Measurements from ENCODE around the gene GABRA5. TPM values are rescaled to one million over a fixed set of nuclear protein-coding genes. Genes with fewer than 3 reads are reported as not detected.

The GABRA5 gene
- polyA plus RNA-seq, 1 donor (not counting 4 experiments of a cell fraction or from before 2014, with no cell fraction given) = 0.03 TPM

- H4K20me1 ChIP-seq (ENCODE audit: control insufficient read depth, extremely low read depth, insufficient read depth, low read length) = no peaks in the 10 kb centered on the region
- H3K9me3 ChIP-seq (ENCODE audit: control insufficient read depth, low read depth, low read length) = no peaks in the 10 kb centered on the region
- H3K9ac ChIP-seq (ENCODE audit: control insufficient read depth, extremely low read depth, insufficient read depth, low read length) = no peak overlapping the region
- no peak overlapping the region for H3K4me3 ChIP-seq (ENCODE audit: control insufficient read depth in 2 of 3, extremely low read depth in 1 of 3, insufficient read depth in 2 of 3, low read depth in 1 of 3, low read length in 3 of 3)
- H3K9me1 ChIP-seq (ENCODE audit: control insufficient read depth, extremely low read depth, insufficient read depth, low read length) = no peaks in the 10 kb centered on the region
- H3K36me3 ChIP-seq (ENCODE audit: control insufficient read depth in 2 of 2, extremely low read depth in 1 of 2, insufficient read depth in 2 of 2, low read length in 2 of 2) = no peaks in the 10 kb centered on the region
- peak overlapping the region; percentile 1 for H3K4me2 ChIP-seq (ENCODE audit: control insufficient read depth, extremely low read depth, insufficient read depth, low read depth, low read length)
- dilution Hi-C loops (cut with MboI; ENCODE audit: extremely low pct_ligation_motif_present, low sequenced_read_pairs) = no loop called here
- TF ChIP-seq CTCF (optimal IDR thresholded peaks at IDR 0.05 in 1 of 3, IDR thresholded peaks at IDR 0.05 in 1 of 3, conservative IDR thresholded peaks at IDR 0.05 in 1 of 3; ENCODE audit: extremely low read depth in 1 of 3, insufficient read depth in 2 of 3, low read length in 3 of 3) = no peak
- TF ChIP-seq EZH2 (IDR thresholded peaks at IDR 0.05; ENCODE audit: low read length) = peak; percentile 69
- FAIRE-seq (no peak), DNase-seq (ENCODE audit: low read depth, low spot score) (no peak)
- no peaks in the 10 kb centered on the region for H3K4me1 ChIP-seq (ENCODE audit: control insufficient read depth, extremely low read depth, insufficient read depth, low read length)
- peaks cover 28% of the 10 kb centered on the region for H3K27me3 ChIP-seq (ENCODE audit: control insufficient read depth, extremely low read depth, insufficient read depth, low read length)
- H2AFZ ChIP-seq (ENCODE audit: control insufficient read depth, low read length) = no peak overlapping the region
- no peak overlapping the region for H3K27ac ChIP-seq (ENCODE audit: control insufficient read depth, insufficient read depth, low read length)
- no peaks in the 10 kb centered on the region for H3K79me2 ChIP-seq (ENCODE audit: control insufficient read depth, insufficient read depth, low read length)
These were observed 542 bp downstream of the GABRA5 start for GRCh38 chr15:26867200-26868007.

- H2AFZ ChIP-seq (ENCODE audit: control insufficient read depth, low read length) = no peak overlapping the region
- no peak for FAIRE-seq
- dilution Hi-C loops (cut with MboI; ENCODE audit: extremely low pct_ligation_motif_present, low sequenced_read_pairs) = no loop called here
- no peaks in the 10 kb centered on the region for H3K9me3 ChIP-seq (ENCODE audit: control insufficient read depth, low read depth, low read length)
- peaks cover 28% of the 10 kb centered on the region for H3K27me3 ChIP-seq (ENCODE audit: control insufficient read depth, extremely low read depth, insufficient read depth, low read length)
- no peak overlapping the region for H3K4me3 ChIP-seq (ENCODE audit: control insufficient read depth in 2 of 3, extremely low read depth in 1 of 3, insufficient read depth in 2 of 3, low read depth in 1 of 3, low read length in 3 of 3)
- H3K4me2 ChIP-seq (ENCODE audit: control insufficient read depth, extremely low read depth, insufficient read depth, low read depth, low read length) = no peak overlapping the region
- DNase-seq (ENCODE audit: low read depth, low spot score) = no peak
- no peak overlapping the region for H3K27ac ChIP-seq (ENCODE audit: control insufficient read depth, insufficient read depth, low read length)
- no peaks in the 10 kb centered on the region for H3K4me1 ChIP-seq (ENCODE audit: control insufficient read depth, extremely low read depth, insufficient read depth, low read length)
- H3K9ac ChIP-seq (ENCODE audit: control insufficient read depth, extremely low read depth, insufficient read depth, low read length) = no peak overlapping the region
- H3K36me3 ChIP-seq (ENCODE audit: control insufficient read depth in 2 of 2, extremely low read depth in 1 of 2, insufficient read depth in 2 of 2, low read length in 2 of 2) = no peaks in the 10 kb centered on the region
- no peak for TF ChIP-seq CTCF (optimal IDR thresholded peaks at IDR 0.05 in 1 of 3, IDR thresholded peaks at IDR 0.05 in 1 of 3, conservative IDR thresholded peaks at IDR 0.05 in 1 of 3; ENCODE audit: extremely low read depth in 1 of 3, insufficient read depth in 2 of 3, low read length in 3 of 3)
- TF ChIP-seq EZH2 (IDR thresholded peaks at IDR 0.05; ENCODE audit: low read length) = peak; percentile 36
- no peaks in the 10 kb centered on the region for H3K9me1 ChIP-seq (ENCODE audit: control insufficient read depth, extremely low read depth, insufficient read depth, low read length)
- H3K79me2 ChIP-seq (ENCODE audit: control insufficient read depth, insufficient read depth, low read length) = no peaks in the 10 kb centered on the region
- no peaks in the 10 kb centered on the region for H4K20me1 ChIP-seq (ENCODE audit: control insufficient read depth, extremely low read depth, insufficient read depth, low read length)
These were observed 1.3 kb downstream of the GABRA5 start for GRCh38 chr15:26868029-26868685.
